CD14-positive monocyte (primary cell): Measurements from ENCODE around the gene L3MBTL4. TPM values are rescaled to one million over a fixed set of nuclear protein-coding genes. Genes with fewer than 3 reads are reported as not detected.

ENCODE experiments used
- DNase-seq, 3 donors: peaks; one replicate each; pipeline ENCODE4 v3.0.0-alpha.2; 2011 to 2022
- H2AFZ ChIP-seq: 2 replicates; pipeline ENCODE4 v1.6.0; 2012; ENCODE audit warnings: mild to moderate bottlenecking, low read depth, low read length, inconsistent platforms; ENCODE audit not compliant: insufficient read depth, poor library complexity, severe bottlenecking
- H3K27ac ChIP-seq, 2 donors: 1 replicate in 1 of 2; 2 replicates in 1 of 2; pipeline ENCODE4 v1.5.1; 2012 to 2013; ENCODE audit warnings: low read length in 2 of 2, control low read depth in 1 of 2, inconsistent platforms in 1 of 2, low read depth in 1 of 2, mild to moderate bottlenecking in 1 of 2
- H3K27me3 ChIP-seq, 2 donors: one replicate each; pipeline versions ENCODE4 v1.6.0 to v1.6.1; 2011 to 2013; ENCODE audit warnings: low read length in 2 of 2; ENCODE audit not compliant: control insufficient read depth in 2 of 2, insufficient read depth in 2 of 2
- H3K36me3 ChIP-seq, 2 donors: replicated peaks in 1 of 2; 1 replicate in 1 of 2; 2 replicates in 1 of 2; pipeline versions ENCODE4 v1.5.1 to v1.6.1; 2012 to 2013; ENCODE audit warnings: low read length in 2 of 2, control low read depth in 1 of 2, inconsistent platforms in 1 of 2, mild to moderate bottlenecking in 1 of 2; ENCODE audit not compliant: insufficient read depth in 2 of 2, control insufficient read depth in 1 of 2
- H3K4me1 ChIP-seq, 2 donors: 1 replicate in 1 of 2; 2 replicates in 1 of 2; pipeline versions ENCODE4 v1.5.1 to v1.6.1; 2012 to 2013; ENCODE audit warnings: low read length in 2 of 2, control low read depth in 1 of 2, inconsistent platforms in 1 of 2, mild to moderate bottlenecking in 1 of 2, moderate library complexity in 1 of 2; ENCODE audit not compliant: insufficient read depth in 2 of 2, control insufficient read depth in 1 of 2
- H3K4me2 ChIP-seq: replicated peaks from 2 replicates; pipeline ENCODE3; 2012; ENCODE audit warnings: low read length, moderate library complexity, mild to moderate bottlenecking; ENCODE audit not compliant: poor library complexity, severe bottlenecking; ENCODE audit errors: extremely low read depth
- H3K4me3 ChIP-seq, 3 experiments: fragments of 200-600 bp in 1 of 3; sonication (generic) in 1 of 3; replicated peaks in 1 of 3; 1 replicate in 2 of 3; 2 replicates in 1 of 3; pipeline ENCODE4 v1.5.1; 2011 to 2013; ENCODE audit warnings: low read length in 3 of 3, mild to moderate bottlenecking in 3 of 3, control low read depth in 2 of 3, low read depth in 2 of 3, inconsistent platforms in 1 of 3, moderate library complexity in 1 of 3
- H3K79me2 ChIP-seq: 2 replicates; pipeline ENCODE4 v1.6.0; 2012; ENCODE audit warnings: mild to moderate bottlenecking, control low read depth, inconsistent platforms, low read length, moderate library complexity; ENCODE audit not compliant: insufficient read depth
- H3K9ac ChIP-seq: 2 replicates; pipeline ENCODE4 v1.6.0; 2017; ENCODE audit warnings: low read length, mild to moderate bottlenecking; ENCODE audit not compliant: insufficient read depth, poor library complexity, severe bottlenecking
- H3K9me3 ChIP-seq, 2 donors: replicated peaks in 1 of 2; 1 replicate in 1 of 2; 2 replicates in 1 of 2; pipeline versions ENCODE4 v1.5.1 to v1.6.1; 2012 to 2013; ENCODE audit warnings: low read length in 2 of 2, control low read depth in 1 of 2; ENCODE audit not compliant: control insufficient read depth in 1 of 2, insufficient read depth in 1 of 2
- H4K20me1 ChIP-seq: 2 replicates; pipeline ENCODE4 v1.6.0; 2012; ENCODE audit warnings: mild to moderate bottlenecking, low read length, control low read depth, moderate library complexity; ENCODE audit not compliant: insufficient read depth
- H3K27ac Mint-ChIP-seq, 7 donors: one replicate each; pipeline ENCODE4 v1.8.0; 2020; ENCODE audit warnings: mild to moderate bottlenecking in 7 of 7, mixed read lengths in 7 of 7, moderate library complexity in 6 of 7, inconsistent platforms in 2 of 7
- H3K27me3 Mint-ChIP-seq, 3 donors: one replicate each; pipeline ENCODE4 v1.8.0; 2021 to 2022; ENCODE audit warnings: low read depth in 3 of 3, mild to moderate bottlenecking in 3 of 3, mixed read lengths in 3 of 3, moderate library complexity in 3 of 3, inconsistent platforms in 1 of 3
- H3K36me3 Mint-ChIP-seq, 2 donors: one replicate each; pipeline ENCODE4 v1.8.0; 2020; ENCODE audit warnings: mixed read lengths in 2 of 2, inconsistent platforms in 1 of 2, mild to moderate bottlenecking in 1 of 2
- H3K4me1 Mint-ChIP-seq: one replicate; pipeline ENCODE4 v1.8.0; 2020; ENCODE audit warnings: mild to moderate bottlenecking, mixed read lengths
- H3K4me3 Mint-ChIP-seq, 2 donors: one replicate each; pipeline ENCODE4 v1.8.0; 2020; ENCODE audit warnings: mild to moderate bottlenecking in 2 of 2, mixed read lengths in 2 of 2, moderate library complexity in 1 of 2
- H3K9me3 Mint-ChIP-seq, 7 donors: one replicate each; pipeline ENCODE4 v1.8.0; 2020 to 2022; ENCODE audit warnings: mixed read lengths in 7 of 7, mild to moderate bottlenecking in 6 of 7, moderate library complexity in 6 of 7, inconsistent platforms in 2 of 7
- CTCF ChIP-seq: fragments of 200-600 bp; IDR thresholded peaks from one replicate; pipeline ENCODE4 v1.8.0; 2022; ENCODE audit warnings: antibody characterized with exemption, mild to moderate bottlenecking
- WGBS: methylation state at CpG from one replicate; pipeline ENCODE4 v1.1.5; 2013; ENCODE audit warnings: missing lambda C conversion rate; ENCODE audit not compliant: insufficient coverage; 5-methylcytosine and 5-hydroxymethylcytosine counted together
- intact Hi-C, 2 donors: fragments of 100-400 bp; cut with micrococcal nuclease; formaldehyde crosslinking; loops; one replicate each; pipeline versions ENCODE4 v1.15.0 to v1.15.1; 2023
- polyA plus RNA-seq, 3 donors: library from polyadenylated mRNA; depleted of rRNA in 1 of 3; unstranded in 2 of 3; stranded (reverse) in 1 of 3; fragments of 300-500 nt in 2 of 3; fragments of >200 nt in 1 of 3; fragmentation: Illumina TruSeq in 2 of 3; gene quantifications; 1 replicate in 2 of 3; 2 replicates in 1 of 3; pipeline ENCODE4 v1.2.3, GENCODE V29; 2012 to 2021

The L3MBTL4 gene
- polyA plus RNA-seq, 3 donors: 0.55 to 1.2 (median 0.72) TPM

DNA sequence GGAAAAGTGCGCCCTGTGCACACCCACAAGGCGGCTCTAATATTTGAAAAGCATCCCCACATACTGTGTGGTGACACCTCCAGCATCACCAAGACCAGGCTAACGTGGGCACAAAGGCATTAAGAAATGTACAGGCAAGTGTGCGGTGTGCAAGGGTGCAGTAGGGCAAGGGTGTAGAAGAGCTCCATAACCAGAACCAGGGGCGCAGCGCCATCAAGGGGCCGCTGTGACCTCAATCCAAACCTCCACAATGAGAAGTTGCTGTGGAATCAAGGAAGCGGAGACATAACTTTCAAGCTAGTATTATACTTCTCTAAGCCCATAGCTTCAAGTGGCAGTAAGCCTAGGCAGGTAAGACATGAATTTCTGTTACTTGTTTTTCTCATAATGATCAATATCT is 13.0 kb downstream of the L3MBTL4 start:
- WGBS: no CpG with 5 or more reads among the region's 8 CpGs
- H3K36me3 Mint-ChIP-seq: no peaks in the 10 kb centered on the region
- intact Hi-C loops: no loop called here
- H3K4me3 ChIP-seq: no peak overlapping the region
- H3K9me3 ChIP-seq: no peaks in the 10 kb centered on the region
- no peak overlapping the region for H3K27ac ChIP-seq
- H3K4me1 Mint-ChIP-seq: peaks cover 18% of the 10 kb centered on the region
- no peaks in the 10 kb centered on the region for H3K9me3 Mint-ChIP-seq
- no peaks in the 10 kb centered on the region for H3K27me3 ChIP-seq
- H3K4me2 ChIP-seq: no peak overlapping the region
- peak overlapping the region in 1 of 7 donors; percentile 85 for H3K27ac Mint-ChIP-seq
- TF ChIP-seq CTCF: no peak
- no peak overlapping the region for H3K4me3 Mint-ChIP-seq
- H3K27me3 Mint-ChIP-seq: peaks cover 0 to 3% (median 2%) of the 10 kb centered on the region in 3 donors
- H3K79me2 ChIP-seq: no peaks in the 10 kb centered on the region
- H3K9ac ChIP-seq: no peak overlapping the region
- peaks cover 13 to 22% of the 10 kb centered on the region in 2 donors for H3K4me1 ChIP-seq
- H4K20me1 ChIP-seq: no peaks in the 10 kb centered on the region
- no peak for DNase-seq
- H3K36me3 ChIP-seq: no peaks in the 10 kb centered on the region
- no peak overlapping the region for H2AFZ ChIP-seq

- intact Hi-C loops: no loop called here
Observed at GRCh38 chr18:6399776-6400175, 14.9 kb downstream of the L3MBTL4 start.

More at GRCh38 chr18:6399776-6400175, 14.9 kb downstream of the L3MBTL4 start:
- Histone ChIP-seq H3K27me3 (no peaks in the 10 kb centered on the region), H2AFZ (no peak overlapping the region), H3K4me3 (no peak overlapping the region), H3K4me1 (peaks cover 0 to 10% of the 10 kb centered on the region in 2 donors), H3K36me3 (no peaks in the 10 kb centered on the region), H3K79me2 (no peaks in the 10 kb centered on the region), H3K9me3 (no peaks in the 10 kb centered on the region), H4K20me1 (no peaks in the 10 kb centered on the region), H3K9ac (no peak overlapping the region), H3K4me2 (no peak overlapping the region), H3K27ac (no peak overlapping the region)
- no peak for TF ChIP-seq CTCF
- no peak overlapping the region for H3K4me3 Mint-ChIP-seq
- WGBS: no CpG with 5 or more reads among the region's 1 CpG
- H3K27me3 Mint-ChIP-seq: peaks cover 0 to 3% (median 2%) of the 10 kb centered on the region in 3 donors
- no peaks in the 10 kb centered on the region for H3K9me3 Mint-ChIP-seq
- no peaks in the 10 kb centered on the region for H3K36me3 Mint-ChIP-seq
- H3K4me1 Mint-ChIP-seq: peaks cover 9% of the 10 kb centered on the region
- H3K27ac Mint-ChIP-seq: no peak overlapping the region
- DNase-seq: peak; percentile 17 to 42 (median 30)
